GM21723 (cell line): Measurements from ENCODE around the gene FGF12.
"Not testable (repeated sequence)": the region's sequence is repeated elsewhere in the genome, so short reads cannot be mapped to it uniquely, and the experiment has no call there.

Experiments
- ATAC-seq: cut with Tn5 transposase; IDR thresholded peaks from one replicate; pipeline ENCODE4 v1.9.1; 2021; ENCODE audit warnings: mild to moderate bottlenecking, moderate library complexity; ENCODE audit not compliant: unreplicated experiment

FGF12 gene

GRCh38 chr3:192727032-192727847 is at the start of gene FGF12:
FGF12 (minus strand) TSS chr3:192727541.
- no peak for ATAC-seq

- ATAC-seq: not testable (repeated sequence)
Observed at GRCh38 chr3:192774341-192774740, 47.0 kb upstream of the FGF12 start.

- ATAC-seq: no peak
Observed at GRCh38 chr3:192772240-192772894, 45.0 kb upstream of the FGF12 start.

- ATAC-seq: no peak
Observed at GRCh38 chr3:192758654-192759053, 31.3 kb upstream of the FGF12 start.

- ATAC-seq: no peak
Observed at GRCh38 chr3:192751148-192751547, 23.8 kb upstream of the FGF12 start.

- no peak for ATAC-seq
Observed at GRCh38 chr3:192750201-192750600, 22.9 kb upstream of the FGF12 start.

GRCh38 chr3:192747746-192748145 is 20.4 kb upstream of the FGF12 start:
- no peak for ATAC-seq

GRCh38 chr3:192747145-192747544 is 19.8 kb upstream of the FGF12 start:
- ATAC-seq: no peak

GRCh38 chr3:192745150-192745549 is 17.8 kb upstream of the FGF12 start:
- ATAC-seq: no peak

- ATAC-seq: not testable (repeated sequence)
Observed at GRCh38 chr3:192744604-192745003, 17.3 kb upstream of the FGF12 start.

GRCh38 chr3:192737506-192737905 is 10.2 kb upstream of the FGF12 start:
- ATAC-seq: no peak

- no peak for ATAC-seq
Observed at GRCh38 chr3:192731233-192731632, 3.9 kb upstream of the FGF12 start.

- no peak for ATAC-seq
Observed at GRCh38 chr3:192726385-192726784, 956 bp downstream of the FGF12 start.

- ATAC-seq: no peak
Observed at GRCh38 chr3:192719964-192720363, 7.4 kb downstream of the FGF12 start.

- no peak for ATAC-seq
Observed at GRCh38 chr3:192718156-192718555, 9.2 kb downstream of the FGF12 start.

- ATAC-seq: no peak
Observed at GRCh38 chr3:192715126-192715525, 12.2 kb downstream of the FGF12 start.

- ATAC-seq: not testable (repeated sequence)
Observed at GRCh38 chr3:192711126-192711525, 16.2 kb downstream of the FGF12 start.

GRCh38 chr3:192710366-192710765 is 17.0 kb downstream of the FGF12 start:
- ATAC-seq: no peak

GRCh38 chr3:192706272-192706671 is 21.1 kb downstream of the FGF12 start:
- no peak for ATAC-seq

- ATAC-seq: no peak
Observed at GRCh38 chr3:192700885-192701284, 26.5 kb downstream of the FGF12 start.

- no peak for ATAC-seq
Observed at GRCh38 chr3:192696943-192697587, 30.3 kb downstream of the FGF12 start.
